Lower leg skin (tissue), 4 donors: ENCODE measurements around the gene HOXC9. TPM values are rescaled to one million over a fixed set of nuclear protein-coding genes. Genes with fewer than 3 reads are reported as not detected.

ENCODE experiments used
- DNase-seq, 2 donors: peaks; one replicate each; pipeline ENCODE4 v3.0.0-alpha.2; 2019; ENCODE audit warnings: low spot score in 2 of 2
- H3K4me3 ChIP-seq: fragments of 200-600 bp; sonication (generic); 2 replicates; pipeline ENCODE4 v1.5.1; 2017; ENCODE audit warnings: mild to moderate bottlenecking, low read depth; ENCODE audit not compliant: poor library complexity, severe bottlenecking
- CTCF ChIP-seq, 3 donors: fragments of 450-650 bp; IDR thresholded peaks; one replicate each; pipeline ENCODE4 v1.5.1; 2016; ENCODE audit warnings: antibody characterized with exemption in 3 of 3, mild to moderate bottlenecking in 3 of 3, moderate library complexity in 2 of 3
- POLR2A ChIP-seq, 2 donors: fragments of 450-650 bp; IDR thresholded peaks; one replicate each; pipeline ENCODE4 v1.6.1; 2016 to 2017; ENCODE audit warnings: antibody characterized with exemption in 2 of 2, mild to moderate bottlenecking in 1 of 2, moderate library complexity in 1 of 2
- WGBS, 2 donors: methylation state at CpG; one replicate each; pipeline ENCODE4 v1.1.5; 2018; 5-methylcytosine and 5-hydroxymethylcytosine counted together
- intact Hi-C: fragments of 100-400 bp; cut with DNase I; formaldehyde crosslinking; loops from one replicate; pipeline ENCODE4 v1.15.0; 2023; ENCODE audit warnings: low total_unique reads
- total RNA-seq, 4 donors: library from RNA; depleted of rRNA; stranded (reverse); fragments of >200 nt; gene quantifications; one replicate each; pipeline ENCODE4 v1.1.0, GENCODE V29; 2016

The HOXC9 gene
- total RNA-seq, 4 donors from 2014 or later: 9.6 to 16.8 (median 11.7) TPM

- intact Hi-C loops: loop anchor here (5.0 kb wide), 1 partner anchor 161 kb away; no protein-coding TSS in a partner anchor
- DNase-seq: no peak
- no peak overlapping the region for H3K4me3 ChIP-seq
- TF ChIP-seq CTCF (IDR thresholded peaks at IDR 0.05) (no peak), POLR2A (IDR thresholded peaks at IDR 0.05) (no peak)
- WGBS, 2 donors: 26 to 27% methylated on average over 27 to 36 of the region's 38 CpGs
These were observed 46.9 kb upstream of the HOXC9 start for GRCh38 chr12:53952871-53953734.

GRCh38 chr12:53953831-53954693 is 45.9 kb upstream of the HOXC9 start:
- H3K4me3 ChIP-seq: no peak overlapping the region
- intact Hi-C loops: loop anchor here (5.0 kb wide), 1 partner anchor 162 kb away; no protein-coding TSS in a partner anchor
- TF ChIP-seq POLR2A (IDR thresholded peaks at IDR 0.05) (no peak), CTCF (IDR thresholded peaks at IDR 0.05) (no peak)
- DNase-seq: no peak
- WGBS, 2 donors: 36 to 37% methylated on average over 19 of the region's 19 CpGs

- no peak for TF ChIP-seq CTCF (IDR thresholded peaks at IDR 0.05)
- TF ChIP-seq POLR2A (IDR thresholded peaks at IDR 0.05): no peak
- peak within 1 kb of the TSS; percentile 26 for H3K4me3 ChIP-seq
- 2 to 9% methylated on average over 20 of the region's 20 CpGs for WGBS, 2 donors
- DNase-seq: no peak
- intact Hi-C loops: loop anchor here (5.0 kb wide), 1 partner anchor 162 kb away; no protein-coding TSS in a partner anchor
These were observed 45.3 kb upstream of the HOXC9 start, which contains the start of gene HOXC12 for GRCh38 chr12:53954694-53955035. TSS of gene HOXC12 (plus strand) at chr12:53954903. CDS start at chr12:53954930, 27 bp downstream.

- intact Hi-C loops: no loop called here
- no peak for DNase-seq
- 7 to 10% methylated on average over 35 to 72 of the region's 86 CpGs for WGBS, 2 donors
- TF ChIP-seq POLR2A (IDR thresholded peaks at IDR 0.05): no peak
- TF ChIP-seq CTCF (IDR thresholded peaks at IDR 0.05): no peak
- H3K4me3 ChIP-seq: peak overlapping the region; percentile 26
These were observed 44.8 kb upstream of the HOXC9 start for GRCh38 chr12:53955036-53955775.

- no peak for DNase-seq
- intact Hi-C loops: no loop called here
- TF ChIP-seq CTCF (IDR thresholded peaks at IDR 0.05) (no peak), POLR2A (IDR thresholded peaks at IDR 0.05) (no peak)
- 18 to 21% methylated on average over 10 of the region's 10 CpGs for WGBS, 2 donors
- H3K4me3 ChIP-seq: no peak overlapping the region
These were observed 44.1 kb upstream of the HOXC9 start for GRCh38 chr12:53955776-53956250.
